Measurements from ENCODE around the gene GMDS.

GMDS gene

GRCh38 chr6:2237001-2237400 is 8.4 kb downstream of the GMDS start:
- DNase-seq = no peak

GRCh38 chr6:2235777-2236495 is 9.5 kb downstream of the GMDS start:
- no peak for DNase-seq

GRCh38 chr6:2232445-2232844 is 13.0 kb downstream of the GMDS start:
- no peak for DNase-seq

GRCh38 chr6:2231438-2231837 is 14.0 kb downstream of the GMDS start:
- DNase-seq = no peak

- DNase-seq = no peak
Observed at GRCh38 chr6:2230659-2231277, 14.6 kb downstream of the GMDS start.

- no peak for DNase-seq
Observed at GRCh38 chr6:2229742-2230141, 15.7 kb downstream of the GMDS start.

- no peak for DNase-seq
Observed at GRCh38 chr6:2229039-2229438, 16.4 kb downstream of the GMDS start.

GRCh38 chr6:2228392-2228791 is 17.0 kb downstream of the GMDS start:
- DNase-seq = no peak

- DNase-seq = no peak
Observed at GRCh38 chr6:2226775-2227174, 18.6 kb downstream of the GMDS start.

- DNase-seq = no peak
Observed at GRCh38 chr6:2225422-2226392, 19.7 kb downstream of the GMDS start.

GRCh38 chr6:2224847-2225382 is 20.5 kb downstream of the GMDS start:
- DNase-seq = no peak

GRCh38 chr6:2222275-2222842 is 23.0 kb downstream of the GMDS start:
- no peak for DNase-seq

- DNase-seq = no peak
Observed at GRCh38 chr6:2221726-2222274, 23.6 kb downstream of the GMDS start.

GRCh38 chr6:2220154-2220553 is 25.3 kb downstream of the GMDS start:
- no peak for DNase-seq

GRCh38 chr6:2218866-2219265 is 26.5 kb downstream of the GMDS start:
- DNase-seq = no peak

- no peak for DNase-seq
Observed at GRCh38 chr6:2216794-2217383, 28.5 kb downstream of the GMDS start.

- DNase-seq = no peak
Observed at GRCh38 chr6:2215342-2215741, 30.1 kb downstream of the GMDS start.

GRCh38 chr6:2213086-2213485 is 32.3 kb downstream of the GMDS start:
- DNase-seq = no peak

- DNase-seq = peak in 1 of 14 donors; percentile 26
Observed at GRCh38 chr6:2209226-2209809, 36.1 kb downstream of the GMDS start.

- no peak for DNase-seq
Observed at GRCh38 chr6:2208468-2208867, 36.9 kb downstream of the GMDS start.

GRCh38 chr6:2205396-2205795 is 40.0 kb downstream of the GMDS start:
- no peak for DNase-seq

Data from C1 segment of cervical spinal cord (tissue), 14 donors.